Stimulated activated CD4-positive, alpha-beta T cell treated with anti-CD3 and anti-CD28 coated beads, Interleukin-12 subunit alpha, Interleukin-12 subunit beta, amount 100 ng/mL, for 48 hours (primary cell): ENCODE results near the gene FBXO5.
"Not testable (repeated sequence)": the region's sequence is repeated elsewhere in the genome, so short reads cannot be mapped to it uniquely, and the experiment has no call there.

Experiments used
- DNase-seq, 3 donors: peaks; one replicate each; pipeline ENCODE4 v3.0.0-alpha.2; 2020; ENCODE audit warnings: low read depth in 2 of 3, low spot score in 1 of 3

Gene FBXO5

GRCh38 chr6:152982904-152983636, at the start of gene FBXO5:
Gene FBXO5, minus strand, starts transcription at chr6:152983041. Its CDS starts 82 bp downstream, at chr6:152982959.
- peak; percentile 91 to 96 (median 95) for DNase-seq

GRCh38 chr6:153032255-153032882, 49.5 kb upstream of the FBXO5 start:
- no peak for DNase-seq

- no peak for DNase-seq
Measured at GRCh38 chr6:153031335-153031955, 48.6 kb upstream of the FBXO5 start.

GRCh38 chr6:153028963-153029362, 46.1 kb upstream of the FBXO5 start:
- no peak for DNase-seq

GRCh38 chr6:153028286-153028685, 45.4 kb upstream of the FBXO5 start:
- DNase-seq: no peak

- DNase-seq: no peak
Measured at GRCh38 chr6:153027480-153027879, 44.6 kb upstream of the FBXO5 start.

GRCh38 chr6:153024709-153025017, 41.8 kb upstream of the FBXO5 start:
- DNase-seq: no peak

GRCh38 chr6:153023977-153024708, 41.3 kb upstream of the FBXO5 start:
- DNase-seq: peak in 2 of 3 donors; percentile 22 to 45

- no peak for DNase-seq
Measured at GRCh38 chr6:153018355-153018754, 35.5 kb upstream of the FBXO5 start.

GRCh38 chr6:153016846-153017245, 34.0 kb upstream of the FBXO5 start:
- no peak for DNase-seq

GRCh38 chr6:153015094-153015640, 32.3 kb upstream of the FBXO5 start:
- DNase-seq: no peak

GRCh38 chr6:153013438-153013837, 30.6 kb upstream of the FBXO5 start:
- no peak for DNase-seq

- no peak for DNase-seq
Measured at GRCh38 chr6:153012856-153013255, 30.0 kb upstream of the FBXO5 start.

GRCh38 chr6:153003366-153003690, 20.5 kb upstream of the FBXO5 start:
- no peak for DNase-seq

GRCh38 chr6:153002613-153003365, 19.9 kb upstream of the FBXO5 start, which contains the start of gene MTRF1L:
Gene MTRF1L, minus strand, starts transcription at chr6:153002709. Its CDS starts 24 bp downstream, at chr6:153002685.
- peak; percentile 84 to 87 (median 84) for DNase-seq

GRCh38 chr6:153001767-153002612, 19.1 kb upstream of the FBXO5 start:
- no peak for DNase-seq

GRCh38 chr6:153000790-153001189, 17.9 kb upstream of the FBXO5 start:
- not testable (repeated sequence) for DNase-seq

GRCh38 chr6:153000243-153000642, 17.4 kb upstream of the FBXO5 start:
- no peak for DNase-seq

- not testable (repeated sequence) for DNase-seq
Measured at GRCh38 chr6:152999538-152999937, 16.7 kb upstream of the FBXO5 start.

GRCh38 chr6:152993847-152994246, 11.0 kb upstream of the FBXO5 start:
- no peak for DNase-seq
